ENCODE results near the gene MAPK12. TPM values are rescaled to one million over a fixed set of nuclear protein-coding genes. Genes with fewer than 3 reads are reported as not detected.

MAPK12 gene
- total RNA-seq, 2 donors from 2014 or later = 8.4 to 18.0 TPM

DNA sequence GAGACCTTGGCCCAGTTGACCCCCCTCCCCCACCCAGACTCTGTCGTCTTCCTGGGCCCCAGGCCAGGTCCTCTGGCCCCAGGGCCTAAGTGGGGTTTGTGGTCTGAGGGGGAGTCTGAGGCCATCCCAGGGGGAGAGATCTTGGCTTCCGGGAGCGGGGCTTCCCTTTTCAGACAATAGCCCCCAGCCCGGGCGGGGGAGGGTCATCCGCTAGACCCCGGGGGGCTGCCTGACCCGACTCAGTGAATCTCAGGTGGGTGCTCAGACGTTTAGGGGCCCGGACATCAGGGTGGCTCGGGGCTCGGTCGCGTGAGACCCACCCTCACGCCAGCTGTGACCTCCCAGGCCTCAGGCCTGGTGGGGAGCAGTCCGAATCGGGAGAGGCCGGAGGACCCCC is 8.1 kb upstream of the MAPK12 start:
- Histone ChIP-seq H3K4me3 (peak overlapping the region; percentile 40 to 53), H3K27me3 (replicated peaks; ENCODE audit: insufficient read depth) (no peaks in the 10 kb centered on the region), H3K9me3 (no peaks in the 10 kb centered on the region), H3K27ac (peak overlapping the region; percentile 55 to 75), H3K4me1 (replicated peaks) (peaks cover 22% of the 10 kb centered on the region), H3K36me3 (no peaks in the 10 kb centered on the region)
- no peak for TF ChIP-seq POLR2AphosphoS5 (IDR thresholded peaks at IDR 0.05)
- TF ChIP-seq POLR2A (IDR thresholded peaks at IDR 0.05) = no peak
- TF ChIP-seq, protein P1, sequence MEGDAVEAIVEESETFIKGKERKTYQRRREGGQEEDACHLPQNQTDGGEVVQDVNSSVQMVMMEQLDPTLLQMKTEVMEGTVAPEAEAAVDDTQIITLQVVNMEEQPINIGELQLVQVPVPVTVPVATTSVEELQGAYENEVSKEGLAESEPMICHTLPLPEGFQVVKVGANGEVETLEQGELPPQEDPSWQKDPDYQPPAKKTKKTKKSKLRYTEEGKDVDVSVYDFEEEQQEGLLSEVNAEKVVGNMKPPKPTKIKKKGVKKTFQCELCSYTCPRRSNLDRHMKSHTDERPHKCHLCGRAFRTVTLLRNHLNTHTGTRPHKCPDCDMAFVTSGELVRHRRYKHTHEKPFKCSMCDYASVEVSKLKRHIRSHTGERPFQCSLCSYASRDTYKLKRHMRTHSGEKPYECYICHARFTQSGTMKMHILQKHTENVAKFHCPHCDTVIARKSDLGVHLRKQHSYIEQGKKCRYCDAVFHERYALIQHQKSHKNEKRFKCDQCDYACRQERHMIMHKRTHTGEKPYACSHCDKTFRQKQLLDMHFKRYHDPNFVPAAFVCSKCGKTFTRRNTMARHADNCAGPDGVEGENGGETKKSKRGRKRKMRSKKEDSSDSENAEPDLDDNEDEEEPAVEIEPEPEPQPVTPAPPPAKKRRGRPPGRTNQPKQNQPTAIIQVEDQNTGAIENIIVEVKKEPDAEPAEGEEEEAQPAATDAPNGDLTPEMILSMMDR (IDR thresholded peaks at IDR 0.05) = no peak
- intact Hi-C loops (cut with DNase I) = no loop called here
- DNase-seq (ENCODE audit: low spot score) = no peak
- 20% methylated on average over 18 of the region's 18 CpGs for WGBS

DNA sequence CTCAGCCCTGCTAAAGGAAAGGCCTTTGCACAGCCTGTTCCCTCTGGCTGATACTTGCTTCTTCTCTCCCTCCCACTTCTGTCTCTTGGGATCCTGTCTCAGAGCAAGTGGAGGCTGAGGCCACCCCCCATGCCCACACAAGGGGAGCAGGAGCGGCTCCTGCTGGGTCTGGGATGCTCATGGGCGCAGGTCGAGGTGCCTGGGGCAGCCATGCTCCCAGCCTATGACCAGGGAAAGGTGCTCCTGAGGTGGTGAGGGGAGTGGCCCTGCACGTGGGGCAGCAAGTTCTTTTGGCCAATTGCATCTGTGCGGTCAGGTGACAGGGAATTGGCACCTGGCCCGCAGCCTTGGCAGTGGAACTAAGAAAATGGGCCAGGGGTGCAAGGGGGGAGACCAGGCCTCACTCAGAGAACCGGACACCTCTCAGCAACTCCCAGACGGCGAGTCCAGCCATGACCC is 7.2 kb upstream of the MAPK12 start:
- intact Hi-C loops (cut with DNase I) = no loop called here
- H3K4me1 ChIP-seq (replicated peaks) = peaks cover 22% of the 10 kb centered on the region
- peak; percentile 65 for DNase-seq (ENCODE audit: low spot score)
- H3K9me3 ChIP-seq = no peaks in the 10 kb centered on the region
- no peaks in the 10 kb centered on the region for H3K27me3 ChIP-seq (replicated peaks; ENCODE audit: insufficient read depth)
- H3K36me3 ChIP-seq = no peaks in the 10 kb centered on the region
- H3K4me3 ChIP-seq = no peak overlapping the region
- peak overlapping the region in 1 of 2 donors; percentile 75 for H3K27ac ChIP-seq
- TF ChIP-seq, protein P1 (IDR thresholded peaks at IDR 0.05) = no peak
- peak; percentile 73 for TF ChIP-seq POLR2AphosphoS5 (IDR thresholded peaks at IDR 0.05)
- 14% methylated on average over 9 of the region's 9 CpGs for WGBS

DNA sequence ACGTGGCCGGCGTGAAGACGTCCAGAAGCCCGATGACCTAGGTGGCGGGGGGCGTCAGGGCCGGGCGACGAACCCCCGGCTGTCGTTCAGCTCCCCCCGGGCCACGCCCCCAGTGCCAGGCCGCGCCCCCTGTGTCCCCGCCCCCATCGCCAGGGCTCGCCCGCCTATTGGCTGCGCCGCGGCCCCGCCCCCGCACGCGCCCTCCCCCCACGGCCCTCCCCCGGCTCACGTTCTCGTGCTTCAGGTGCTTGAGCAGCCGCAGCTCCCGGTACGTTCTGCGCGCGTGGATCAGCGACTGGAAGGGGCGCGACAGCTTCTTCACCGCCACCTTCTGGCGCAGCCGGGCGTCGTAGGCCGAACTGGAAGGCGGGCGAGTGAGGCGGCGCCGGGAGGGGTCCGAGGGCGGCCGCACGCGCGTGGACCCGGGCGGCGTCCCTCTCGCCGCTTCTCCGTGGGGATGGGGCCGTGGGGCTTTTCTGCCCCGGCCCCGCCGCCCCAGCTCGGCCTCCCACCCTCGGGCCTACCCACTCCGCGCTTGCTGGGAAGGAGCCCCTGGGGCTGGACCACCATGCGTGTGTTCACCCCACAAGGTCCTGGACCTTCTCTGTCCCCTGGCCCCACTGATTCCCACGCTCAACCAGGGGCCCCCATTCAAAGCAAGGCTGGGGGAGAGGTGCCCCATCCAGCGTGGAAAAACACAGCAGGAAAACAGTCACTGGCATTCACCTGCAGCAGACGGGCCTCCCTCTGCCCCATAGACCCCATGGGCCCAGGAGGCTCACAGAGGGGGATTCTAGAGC is 6.3 kb upstream of the MAPK12 start:
- H3K27ac ChIP-seq = peak overlapping the region; percentile 24 to 35

DNA sequence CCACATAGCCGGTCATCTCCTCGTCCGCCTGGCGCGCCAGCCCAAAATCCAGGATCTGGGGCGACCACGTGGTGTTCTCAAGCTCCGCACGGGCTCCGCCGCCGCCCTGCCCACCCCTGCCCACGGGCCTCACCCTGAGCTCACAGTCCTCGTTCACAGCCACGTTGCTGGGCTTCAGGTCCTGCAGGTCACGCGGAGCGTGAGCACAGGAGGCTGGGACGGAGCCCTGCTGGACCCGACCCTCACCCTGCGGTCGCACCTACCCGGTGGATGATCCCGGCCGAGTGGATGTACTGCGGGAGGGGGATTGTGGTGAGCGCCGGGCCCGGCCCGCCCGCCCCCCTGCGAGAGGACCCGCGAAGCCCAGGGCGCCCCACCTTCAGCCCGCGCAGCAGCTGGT is 5.5 kb upstream of the MAPK12 start:
- TF ChIP-seq POLR2AphosphoS5 (IDR thresholded peaks at IDR 0.05) (no peak), POLR2A (IDR thresholded peaks at IDR 0.05) (no peak)
- TF ChIP-seq, protein P1 (IDR thresholded peaks at IDR 0.05) = no peak
- H3K4me1 ChIP-seq (replicated peaks) = peaks cover 22% of the 10 kb centered on the region

More for the DNA sequence above, 6.3 kb upstream of the MAPK12 start:
- Histone ChIP-seq H3K27me3 (replicated peaks; ENCODE audit: insufficient read depth) (no peaks in the 10 kb centered on the region), H3K4me3 (peak overlapping the region; percentile 14 to 41), H3K36me3 (no peaks in the 10 kb centered on the region), H3K9me3 (no peaks in the 10 kb centered on the region), H3K4me1 (replicated peaks) (peaks cover 22% of the 10 kb centered on the region)
- 15% methylated on average over 35 of the region's 75 CpGs for WGBS
- intact Hi-C loops (cut with DNase I) = no loop called here
- DNase-seq (ENCODE audit: low spot score) = peak; percentile 82
- no peak for TF ChIP-seq POLR2A (IDR thresholded peaks at IDR 0.05)
- TF ChIP-seq, protein P1 (IDR thresholded peaks at IDR 0.05) = peak in 3 of 4 experiments; percentile 22 to 45 (median 32)
- peak; percentile 7 for TF ChIP-seq POLR2AphosphoS5 (IDR thresholded peaks at IDR 0.05)

More for the DNA sequence above, 5.5 kb upstream of the MAPK12 start:
- H3K27me3 ChIP-seq (replicated peaks; ENCODE audit: insufficient read depth) = no peaks in the 10 kb centered on the region
- H3K36me3 ChIP-seq = no peaks in the 10 kb centered on the region
- H3K4me3 ChIP-seq = peak overlapping the region; percentile 14 to 41
- 58% methylated on average over 30 of the region's 37 CpGs for WGBS
- no peak for DNase-seq (ENCODE audit: low spot score)
- intact Hi-C loops (cut with DNase I) = no loop called here
- H3K9me3 ChIP-seq = no peaks in the 10 kb centered on the region
- H3K27ac ChIP-seq = no peak overlapping the region
